ENCODE results near the gene C2CD2. TPM values are rescaled to one million over a fixed set of nuclear protein-coding genes. Genes with fewer than 3 reads are reported as not detected.

The C2CD2 gene
- total RNA-seq, 1 donor from 2014 or later = 18.1 TPM

DNA sequence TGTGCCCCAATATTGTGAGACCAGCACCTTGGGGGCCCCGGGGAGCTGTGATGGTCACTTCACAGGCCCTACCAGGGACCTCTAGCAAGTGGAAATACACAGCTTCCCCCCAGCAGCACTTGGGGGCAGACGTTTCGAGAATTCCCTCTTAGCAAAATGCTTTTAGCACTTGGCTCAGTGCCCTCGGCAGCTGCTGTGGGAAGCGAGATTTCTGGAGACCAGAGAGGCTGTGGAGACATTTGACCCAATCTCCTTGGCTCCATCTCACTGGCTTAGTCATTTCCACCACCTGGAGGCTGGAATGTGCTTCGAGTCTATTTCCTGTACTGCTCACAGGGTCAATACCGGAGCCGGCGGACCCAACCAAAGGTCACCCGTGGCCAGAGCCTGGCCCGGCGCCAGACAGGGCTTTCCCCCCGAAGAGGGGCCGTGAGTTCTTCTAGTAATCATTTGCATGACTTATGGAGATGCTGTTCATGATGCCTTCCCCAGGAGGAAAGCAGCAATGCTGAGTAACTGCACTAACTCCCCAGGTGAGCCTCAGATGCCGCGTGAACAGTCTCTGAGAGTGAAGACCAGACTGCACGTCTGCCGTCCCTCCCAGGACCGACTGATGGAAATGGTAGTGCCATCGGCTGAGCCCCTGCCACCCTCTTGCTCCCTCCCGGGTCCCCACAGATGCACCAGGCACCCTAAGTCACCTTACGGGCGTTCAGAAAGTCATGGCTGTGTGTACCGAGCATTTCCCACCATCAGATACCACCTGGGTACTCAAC is 4.4 kb upstream of the C2CD2 start:
- no peaks in the 10 kb centered on the region for H3K36me3 Mint-ChIP-seq (ENCODE audit: low read depth)
- no peaks in the 10 kb centered on the region for H3K9me3 Mint-ChIP-seq (ENCODE audit: low read depth)
- peaks cover 3% of the 10 kb centered on the region for H3K27me3 Mint-ChIP-seq (ENCODE audit: low read depth)
- H3K4me1 Mint-ChIP-seq (ENCODE audit: low read depth) = peaks cover 27% of the 10 kb centered on the region
- no peak overlapping the region for H3K4me3 Mint-ChIP-seq (ENCODE audit: unreplicated experiment)
- TF ChIP-seq, protein P1, sequence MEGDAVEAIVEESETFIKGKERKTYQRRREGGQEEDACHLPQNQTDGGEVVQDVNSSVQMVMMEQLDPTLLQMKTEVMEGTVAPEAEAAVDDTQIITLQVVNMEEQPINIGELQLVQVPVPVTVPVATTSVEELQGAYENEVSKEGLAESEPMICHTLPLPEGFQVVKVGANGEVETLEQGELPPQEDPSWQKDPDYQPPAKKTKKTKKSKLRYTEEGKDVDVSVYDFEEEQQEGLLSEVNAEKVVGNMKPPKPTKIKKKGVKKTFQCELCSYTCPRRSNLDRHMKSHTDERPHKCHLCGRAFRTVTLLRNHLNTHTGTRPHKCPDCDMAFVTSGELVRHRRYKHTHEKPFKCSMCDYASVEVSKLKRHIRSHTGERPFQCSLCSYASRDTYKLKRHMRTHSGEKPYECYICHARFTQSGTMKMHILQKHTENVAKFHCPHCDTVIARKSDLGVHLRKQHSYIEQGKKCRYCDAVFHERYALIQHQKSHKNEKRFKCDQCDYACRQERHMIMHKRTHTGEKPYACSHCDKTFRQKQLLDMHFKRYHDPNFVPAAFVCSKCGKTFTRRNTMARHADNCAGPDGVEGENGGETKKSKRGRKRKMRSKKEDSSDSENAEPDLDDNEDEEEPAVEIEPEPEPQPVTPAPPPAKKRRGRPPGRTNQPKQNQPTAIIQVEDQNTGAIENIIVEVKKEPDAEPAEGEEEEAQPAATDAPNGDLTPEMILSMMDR (IDR thresholded peaks at IDR 0.05) = peak; percentile 69
- peak overlapping the region; percentile 91 for H3K27ac Mint-ChIP-seq (ENCODE audit: unreplicated experiment)
- peak; percentile 75 for DNase-seq (ENCODE audit: low spot score)

GRCh38 chr21:41956926-41957729 is 3.3 kb upstream of the C2CD2 start:
- TF ChIP-seq, protein P1 (IDR thresholded peaks at IDR 0.05) = no peak
- Mint-ChIP-seq H3K4me1 (ENCODE audit: low read depth) (peaks cover 36% of the 10 kb centered on the region), H3K27ac (ENCODE audit: unreplicated experiment) (peak overlapping the region; percentile 91), H3K27me3 (ENCODE audit: low read depth) (peaks cover 3% of the 10 kb centered on the region), H3K9me3 (ENCODE audit: low read depth) (no peaks in the 10 kb centered on the region), H3K36me3 (ENCODE audit: low read depth) (no peaks in the 10 kb centered on the region), H3K4me3 (ENCODE audit: unreplicated experiment) (no peak overlapping the region)
- peak; percentile 43 for DNase-seq (ENCODE audit: low spot score)

DNA sequence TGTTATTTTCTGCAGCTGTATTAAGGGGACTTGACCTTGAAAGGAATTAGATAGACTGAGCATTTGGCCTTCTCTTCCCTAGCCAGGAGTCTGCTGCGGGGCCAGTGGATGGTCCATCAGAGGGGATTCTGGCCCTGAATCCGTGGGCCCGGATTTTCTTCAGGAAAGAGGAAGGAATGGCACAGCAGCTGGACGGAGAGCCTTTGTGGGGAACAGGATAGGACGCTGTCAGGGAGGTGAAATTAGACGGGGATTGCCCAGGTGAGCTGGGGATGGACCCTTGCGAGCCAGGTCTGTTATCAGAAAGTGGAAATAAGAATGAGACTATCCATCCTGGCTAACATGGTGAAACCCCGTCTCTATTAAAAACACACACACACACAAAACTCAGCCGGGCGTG is 1.7 kb upstream of the C2CD2 start:
- no peaks in the 10 kb centered on the region for H3K9me3 Mint-ChIP-seq (ENCODE audit: low read depth)
- no peak overlapping the region for H3K27ac Mint-ChIP-seq (ENCODE audit: unreplicated experiment)
- peak; percentile 29 for DNase-seq (ENCODE audit: low spot score)
- peaks cover 38% of the 10 kb centered on the region for H3K4me1 Mint-ChIP-seq (ENCODE audit: low read depth)
- TF ChIP-seq, protein P1 (IDR thresholded peaks at IDR 0.05) = no peak
- H3K4me3 Mint-ChIP-seq (ENCODE audit: unreplicated experiment) = no peak overlapping the region
- H3K27me3 Mint-ChIP-seq (ENCODE audit: low read depth) = no peaks in the 10 kb centered on the region
- H3K36me3 Mint-ChIP-seq (ENCODE audit: low read depth) = no peaks in the 10 kb centered on the region

DNA sequence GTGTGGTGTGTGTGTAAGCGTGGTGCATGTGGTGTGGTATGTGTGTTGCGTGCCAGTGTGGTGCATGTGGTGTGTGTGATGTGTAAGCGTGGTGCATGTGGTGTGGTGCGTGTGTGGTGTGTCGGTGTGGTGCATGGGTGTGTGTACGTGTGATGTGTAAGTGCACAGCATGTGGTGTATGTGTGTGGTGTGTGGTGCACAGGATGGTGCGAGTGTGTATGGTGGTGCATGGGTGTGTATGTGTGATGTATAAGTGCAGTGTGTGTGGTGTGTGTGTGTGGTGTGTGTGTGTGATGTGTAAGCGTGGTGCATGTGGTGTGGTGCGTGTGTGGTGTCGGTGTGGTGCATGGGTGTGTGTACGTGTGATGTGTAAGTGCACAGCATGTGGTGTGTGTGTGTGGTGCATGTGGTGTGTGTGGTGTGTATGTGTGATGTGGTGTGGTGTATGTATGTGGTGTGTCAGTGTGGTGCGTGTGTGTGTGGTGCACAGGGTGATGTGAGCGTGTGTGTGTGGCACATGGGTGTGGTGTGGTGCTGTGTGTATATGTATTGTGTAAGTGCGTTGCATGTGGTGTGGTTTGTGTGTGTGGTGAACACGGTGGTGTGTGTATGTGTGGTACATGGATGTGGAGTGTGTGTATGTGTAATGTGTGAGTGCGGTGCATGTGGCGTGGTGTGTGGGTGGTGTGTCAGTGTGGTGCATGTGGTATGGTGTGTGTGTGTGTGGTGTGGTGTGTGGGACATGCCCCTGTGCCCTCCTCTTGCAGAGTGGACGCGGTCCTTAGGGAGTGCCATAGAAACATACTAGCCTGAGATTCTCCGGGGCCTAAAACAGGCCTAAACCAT is 1.1 kb upstream of the C2CD2 start:
- H3K27me3 Mint-ChIP-seq (ENCODE audit: low read depth) = no peaks in the 10 kb centered on the region
- DNase-seq (ENCODE audit: low spot score) = peak; percentile 66
- peaks cover 38% of the 10 kb centered on the region for H3K4me1 Mint-ChIP-seq (ENCODE audit: low read depth)
- no peaks in the 10 kb centered on the region for H3K9me3 Mint-ChIP-seq (ENCODE audit: low read depth)
- peak overlapping the region; percentile 57 for H3K4me3 Mint-ChIP-seq (ENCODE audit: unreplicated experiment)
- H3K36me3 Mint-ChIP-seq (ENCODE audit: low read depth) = no peaks in the 10 kb centered on the region
- TF ChIP-seq, protein P1 (IDR thresholded peaks at IDR 0.05) = no peak
- H3K27ac Mint-ChIP-seq (ENCODE audit: unreplicated experiment) = no peak overlapping the region

Measured in chondrocyte (in vitro differentiated cells).